HepG2 (cell line): ENCODE data around the gene RNF222. TPM values are rescaled to one million over a fixed set of nuclear protein-coding genes. Genes with fewer than 3 reads are reported as not detected.
A peak's percentile ranks its signal among the peaks of the same experiment; 100 is the strongest.

ENCODE experiments used
- ATF4 ChIP-seq, 2 experiments: fragments of 450-650 bp in 1 of 2; sonication (generic) in 1 of 2; formaldehyde crosslinking; IDR thresholded peaks; 2 replicates each; pipeline versions ENCODE4 v1.5.0 to v1.8.0; 2020 to 2022; ENCODE audit warnings: mild to moderate bottlenecking in 1 of 2, missing genetic modification reagents in 1 of 2
- CEBPZ ChIP-seq: IDR thresholded peaks from 2 replicates; pipeline ENCODE4 v1.6.1; 2012; ENCODE audit warnings: low read length, improper control_type of control experiment
- CREB1 ChIP-seq, 2 experiments: fragments of 450-650 bp in 1 of 2; IDR thresholded peaks; 2 replicates each; pipeline ENCODE4 v1.6.1; 2016 to 2017; ENCODE audit warnings: control low read depth in 1 of 2, mild to moderate bottlenecking in 1 of 2, missing compliant biosample characterization in 1 of 2, missing genetic modification characterization in 1 of 2
- HOXA3 ChIP-seq: sonication (generic); formaldehyde crosslinking; IDR thresholded peaks from 2 replicates; pipeline ENCODE4 v1.5.0; 2020; ENCODE audit warnings: missing genetic modification reagents
- IKZF4 ChIP-seq: sonication (generic); formaldehyde crosslinking; IDR thresholded peaks from 2 replicates; pipeline ENCODE4 v1.5.1; 2020; ENCODE audit warnings: borderline replicate concordance, mild to moderate bottlenecking, low read depth, missing genetic modification reagents; ENCODE audit errors: not compliant biosample characterization
- IKZF5 ChIP-seq: IDR thresholded peaks from 2 replicates; pipeline ENCODE4 v1.6.1; 2018; ENCODE audit warnings: missing genetic modification reagents, mild to moderate bottlenecking, missing compliant biosample characterization
- KLF15 ChIP-seq: sonication (generic); formaldehyde crosslinking; IDR thresholded peaks from 2 replicates; pipeline ENCODE4 v1.8.1; 2023; ENCODE audit warnings: borderline replicate concordance, mild to moderate bottlenecking, inconsistent platforms, missing genetic modification reagents, mixed read lengths
- LCORL ChIP-seq, 2 experiments: fragments of 450-650 bp in 1 of 2; sonication (generic) in 1 of 2; formaldehyde crosslinking in 1 of 2; IDR thresholded peaks; 2 replicates each; pipeline versions ENCODE4 v1.5.0 to v1.6.1; 2017 to 2020; ENCODE audit warnings: antibody characterized with exemption in 1 of 2, missing genetic modification reagents in 1 of 2
- MXD3 ChIP-seq: IDR thresholded peaks from 2 replicates; pipeline ENCODE4 v1.6.1; 2016; ENCODE audit warnings: mild to moderate bottlenecking, missing biosample characterization, missing genetic modification reagents
- PAX8 ChIP-seq: sonication (generic); formaldehyde crosslinking; IDR thresholded peaks from 2 replicates; pipeline ENCODE4 v1.8.0; 2022; ENCODE audit warnings: mild to moderate bottlenecking, missing genetic modification reagents, borderline replicate concordance
- SRF ChIP-seq: IDR thresholded peaks from 2 replicates; pipeline ENCODE4 v1.6.1; 2011; ENCODE audit warnings: mild to moderate bottlenecking, low read depth, low read length, moderate library complexity
- ZBTB14 ChIP-seq: sonication (generic); formaldehyde crosslinking; IDR thresholded peaks from 2 replicates; pipeline ENCODE4 v1.4.0; 2020; ENCODE audit warnings: missing genetic modification reagents
- ZKSCAN1 ChIP-seq: fragments of 150-350 bp; IDR thresholded peaks from 2 replicates; pipeline ENCODE4 v1.6.1; 2014; ENCODE audit warnings: low read length
- ZNF180 ChIP-seq: sonication (generic); formaldehyde crosslinking; IDR thresholded peaks from 2 replicates; pipeline ENCODE4 v1.4.0; 2020; ENCODE audit warnings: low read depth, missing genetic modification reagents, borderline replicate concordance
- polyA plus RNA-seq, 8 experiments: library from polyadenylated mRNA; depleted of rRNA in 3 of 8; stranded (reverse) in 7 of 8; unstranded in 1 of 8; fragments of >200 nt; fragmentation: Illumina TruSeq in 4 of 8; extraction: Trizol in 4 of 8; gene quantifications; 2 replicates each; pipeline versions ENCODE4 v1.2.1 to v1.2.3, GENCODE V29; 2011 to 2016; ENCODE audit warnings: low read depth in 4 of 8, missing spikeins in 1 of 8, mixed read lengths in 1 of 8; ENCODE audit not compliant: insufficient read depth in 1 of 8
- total RNA-seq, 5 experiments: library from RNA; depleted of rRNA; stranded (reverse); fragments of >200 nt; fragmentation: Illumina TruSeq; extraction: Trizol; gene quantifications; 2 replicates each; pipeline ENCODE4 v1.2.3, GENCODE V29; 2016; ENCODE audit warnings: low read depth in 1 of 5
- TF ChIP-seq, protein P1 (sequence below), 2 experiments: sonication (generic) in 1 of 2; formaldehyde crosslinking in 1 of 2; IDR thresholded peaks; 2 replicates each; pipeline versions ENCODE4 v1.4.0 to v1.6.1; 2016 to 2020; ENCODE audit warnings: borderline replicate concordance in 1 of 2, low read depth in 1 of 2, mild to moderate bottlenecking in 1 of 2, missing genetic modification reagents in 1 of 2

The RNF222 gene
- total and polyA plus RNA-seq, 2 of the 13 experiments (the other 11 are each of a cell fraction or from before 2014, with no cell fraction given), result not detected

GRCh38 chr17:8383143-8383822, 14.3 kb downstream of the RNF222 start, which contains the start of gene RPL26 (continued):
- TF ChIP-seq, protein P1, sequence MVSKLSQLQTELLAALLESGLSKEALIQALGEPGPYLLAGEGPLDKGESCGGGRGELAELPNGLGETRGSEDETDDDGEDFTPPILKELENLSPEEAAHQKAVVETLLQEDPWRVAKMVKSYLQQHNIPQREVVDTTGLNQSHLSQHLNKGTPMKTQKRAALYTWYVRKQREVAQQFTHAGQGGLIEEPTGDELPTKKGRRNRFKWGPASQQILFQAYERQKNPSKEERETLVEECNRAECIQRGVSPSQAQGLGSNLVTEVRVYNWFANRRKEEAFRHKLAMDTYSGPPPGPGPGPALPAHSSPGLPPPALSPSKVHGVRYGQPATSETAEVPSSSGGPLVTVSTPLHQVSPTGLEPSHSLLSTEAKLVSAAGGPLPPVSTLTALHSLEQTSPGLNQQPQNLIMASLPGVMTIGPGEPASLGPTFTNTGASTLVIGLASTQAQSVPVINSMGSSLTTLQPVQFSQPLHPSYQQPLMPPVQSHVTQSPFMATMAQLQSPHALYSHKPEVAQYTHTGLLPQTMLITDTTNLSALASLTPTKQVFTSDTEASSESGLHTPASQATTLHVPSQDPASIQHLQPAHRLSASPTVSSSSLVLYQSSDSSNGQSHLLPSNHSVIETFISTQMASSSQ (IDR thresholded peaks at IDR 0.05; ENCODE audit: low read depth), result 0 out of 2 replicates have a peak, but pooled peaks have one; percentile 25
- TF ChIP-seq, protein P1 (CRISPR knock-in tag; IDR thresholded peaks at IDR 0.05; ENCODE audit: borderline replicate concordance), result no peak; the same call in 1 of the 2 replicates
- TF ChIP-seq KLF15 (CRISPR knock-in tag), result no peak
- TF ChIP-seq CEBPZ, result no peak
- peak; percentile 88 for TF ChIP-seq HOXA3 (CRISPR knock-in tag)
- TF ChIP-seq MXD3 (CRISPR knock-in tag), result 0 out of 2 replicates have a peak, but pooled peaks have one; percentile 43
- no peak for TF ChIP-seq ZKSCAN1
- peak; percentile 58; the same call in 1 of the 2 replicates for TF ChIP-seq IKZF5
- peak; percentile 37; the same call in 1 of the 2 replicates for TF ChIP-seq CREB1 (IDR thresholded peaks at IDR 0.05)
- peak; percentile 87 for TF ChIP-seq CREB1 (CRISPR knock-in tag; IDR thresholded peaks at IDR 0.05)
- no peak for TF ChIP-seq PAX8 (CRISPR knock-in tag)
- peak in 1 of 2 experiments; percentile 51; a peak in 2 of 4 replicates for TF ChIP-seq ATF4 (CRISPR knock-in tag; IDR thresholded peaks at IDR 0.05)
- TF ChIP-seq ZBTB14 (CRISPR knock-in tag), result no peak
- no peak for TF ChIP-seq LCORL (IDR thresholded peaks at IDR 0.05)
- peak; percentile 47; the same call in 1 of the 2 replicates for TF ChIP-seq LCORL (CRISPR knock-in tag; IDR thresholded peaks at IDR 0.05)
- peak; percentile 66; the same call in 1 of the 2 replicates for TF ChIP-seq SRF
- TF ChIP-seq IKZF4 (CRISPR knock-in tag), result no peak
- TF ChIP-seq ZNF180, result no peak
